Stimulated activated CD4-positive, alpha-beta T cell treated with anti-CD3 and anti-CD28 coated beads, Interleukin-12 subunit alpha, Interleukin-12 subunit beta, amount 100 ng/mL, for 4 hours (primary cell): ENCODE results near the gene CENPP.
A peak's percentile ranks its signal among the peaks of the same experiment; 100 is the strongest.

Experiments
- DNase-seq: peaks from one replicate; pipeline ENCODE4 v3.0.0-alpha.2; 2020

CENPP gene

GRCh38 chr9:92664394-92665152 is 338.8 kb downstream of the CENPP start:
- no peak for DNase-seq

GRCh38 chr9:92665836-92666235 is 340.1 kb downstream of the CENPP start:
- DNase-seq = no peak

DNA sequence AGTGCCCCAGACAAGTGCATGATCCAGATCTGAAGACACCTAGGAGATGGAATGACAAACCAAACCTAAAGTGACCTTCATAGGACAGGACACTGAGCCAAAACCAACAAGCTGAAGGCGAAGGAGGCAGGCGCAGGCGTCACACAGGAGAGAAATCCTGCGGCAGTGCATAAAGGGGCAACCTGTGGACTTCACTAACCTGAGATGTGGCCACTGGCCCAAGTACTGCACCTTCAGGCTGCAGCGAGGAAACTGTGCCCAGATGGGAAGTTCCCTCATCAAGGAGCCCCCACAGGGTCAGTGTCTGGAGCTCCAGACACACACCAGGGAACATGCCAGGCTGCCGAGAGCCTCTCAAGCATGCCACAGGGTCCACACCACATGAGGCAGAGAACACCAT is 340.5 kb downstream of the CENPP start:
- DNase-seq = no peak

DNA sequence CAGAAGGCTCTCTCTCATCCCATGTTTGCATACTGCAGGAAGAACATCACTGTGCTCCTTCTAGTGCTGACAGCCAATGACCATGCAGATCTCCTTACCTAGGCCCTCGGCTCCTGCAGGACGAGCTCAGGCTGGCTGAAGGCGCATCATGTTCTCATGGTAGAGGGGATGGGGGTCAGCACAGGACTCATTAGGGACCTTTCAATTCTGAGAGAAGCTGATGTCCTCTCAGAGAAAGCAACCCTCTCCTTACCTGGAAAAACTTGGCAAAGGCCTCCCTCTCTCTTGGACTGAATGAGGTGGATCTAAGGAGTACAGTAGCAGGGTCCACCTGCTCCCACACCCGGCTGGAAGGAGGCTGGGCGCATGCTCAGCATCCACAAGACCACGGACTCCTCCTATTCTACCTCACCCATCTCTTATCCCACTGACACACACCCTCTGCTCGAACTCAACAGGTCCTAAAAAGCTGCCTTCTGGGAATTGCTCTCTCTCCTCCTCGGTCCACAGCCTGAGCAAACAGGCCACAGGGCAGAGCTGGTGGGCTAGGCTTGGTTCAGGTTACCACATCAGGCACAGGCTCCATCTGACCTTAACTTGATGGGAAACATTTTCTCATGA is 341.3 kb downstream of the CENPP start:
- DNase-seq = no peak

DNA sequence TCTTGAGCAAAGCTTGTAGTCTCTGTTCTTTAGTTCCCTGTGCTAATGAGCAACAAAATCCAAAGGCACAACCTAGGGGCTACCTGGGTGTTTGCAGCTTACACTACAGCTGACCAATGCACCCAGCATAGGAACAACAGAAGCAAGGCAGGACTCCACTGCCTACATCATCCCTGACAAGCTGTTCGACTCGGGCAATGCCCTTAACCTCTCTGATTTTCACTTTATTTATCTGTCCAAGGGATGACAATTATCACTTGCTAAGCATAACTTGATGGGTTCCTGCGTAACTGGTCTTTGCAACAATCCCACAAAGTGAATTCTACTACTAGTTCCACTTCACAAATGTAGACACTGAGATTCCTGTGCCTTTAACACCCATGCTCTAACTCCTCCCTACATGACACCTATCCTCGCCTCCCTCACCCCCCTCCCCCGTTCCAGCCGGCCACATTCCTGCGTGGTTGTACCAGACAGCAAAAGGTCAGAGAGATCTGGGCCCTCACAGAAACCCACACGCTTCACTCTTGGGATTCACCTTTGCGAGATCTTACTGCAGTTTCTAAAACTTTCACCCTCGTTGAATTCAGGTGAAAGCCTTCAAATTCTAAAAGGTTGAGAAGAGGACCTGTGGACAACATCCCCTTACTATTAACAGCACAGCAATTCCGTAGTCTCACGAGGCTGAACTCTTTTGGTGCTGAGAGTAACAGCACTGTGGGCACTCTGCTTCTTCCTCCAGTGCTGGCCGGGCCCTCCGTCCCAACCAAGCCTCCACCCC is 343.2 kb downstream of the CENPP start:
- DNase-seq = peak; percentile 32

GRCh38 chr9:92669527-92669889 is 343.8 kb downstream of the CENPP start:
- DNase-seq = peak; percentile 37
